GM12878 (cell line): ENCODE data around the gene RNU1-2. TPM values are rescaled to one million over a fixed set of nuclear protein-coding genes. Genes with fewer than 3 reads are reported as not detected.
"Not testable (repeated sequence)": the region's sequence is repeated elsewhere in the genome, so short reads cannot be mapped to it uniquely, and the experiment has no call there.

Experiments
- ATAC-seq: fragments of 200-7000 bp; cut with Tn5 transposase; 3 replicates; pipeline ENCODE4 v1.9.1; 2020; ENCODE audit warnings: mild to moderate bottlenecking, moderate library complexity
- BruUV-seq: library from RNA; stranded (reverse); fragments of 400-500 nt; replicated peaks from 2 replicates; lab custom pipeline; 2021; lab: Mats Ljungman, UMichigan
- CTCF ChIA-PET: fragments of 300-600 bp; sonication (Branson Sonifier 250); formaldehyde crosslinking; extraction: SDS; loops from one replicate; lab custom pipeline; 2021; ENCODE audit warnings: inconsistent platforms; lab: Yijun Ruan, JAX
- POLR2A ChIA-PET: fragments of 350-600 bp; formaldehyde crosslinking; extraction: SDS; loops from one replicate; lab custom pipeline; 2021; ENCODE audit warnings: inconsistent platforms; lab: Charles Lee
- RAD21 ChIA-PET: fragments of 300-600 bp; sonication (Branson Sonifier 250); formaldehyde crosslinking; loops from one replicate; lab custom pipeline; 2023; ENCODE audit warnings: antibody characterized with exemption; ENCODE audit not compliant: unreplicated experiment; lab: Charles Lee
- SMC1A ChIA-PET: fragments of 300-600 bp; sonication (Branson Sonifier 250); formaldehyde crosslinking; loops from one replicate; lab custom pipeline; 2023; ENCODE audit not compliant: unreplicated experiment, uncharacterized antibody; lab: Charles Lee
- DNase-seq: peaks from one replicate; pipeline ENCODE4 v3.0.0-alpha.2; 2011; ENCODE audit warnings: low read depth, low spot score
- FAIRE-seq: peaks from 3 replicates; lab custom pipeline; 2011; peaks lifted over from hg19 to GRCh38; lab: Jason Lieb, UNC
- H2AFZ ChIP-seq: 2 replicates; pipeline ENCODE4 v1.6.0; 2011; ENCODE audit warnings: low read depth, low read length, control low read depth; ENCODE audit not compliant: control insufficient read depth
- H3K27ac ChIP-seq: 2 replicates; pipeline ENCODE4 v1.5.1; 2011; ENCODE audit warnings: control low read depth; ENCODE audit not compliant: control insufficient read depth, insufficient read depth
- H3K27me3 ChIP-seq, 2 experiments: replicated peaks in 1 of 2; 2 replicates each; pipeline versions ENCODE4 v1.6.0 to v1.6.1; 2011; ENCODE audit warnings: low read length in 1 of 2; ENCODE audit not compliant: control insufficient read depth in 2 of 2, insufficient read depth in 2 of 2
- H3K36me3 ChIP-seq, 2 experiments: 2 replicates each; pipeline ENCODE4 v1.5.1; 2011; ENCODE audit warnings: low read length in 1 of 2; ENCODE audit not compliant: control insufficient read depth in 2 of 2, insufficient read depth in 2 of 2
- H3K4me1 ChIP-seq: 2 replicates; pipeline ENCODE4 v1.6.1; 2011; ENCODE audit warnings: mild to moderate bottlenecking, low read length, moderate library complexity, mixed read lengths; ENCODE audit not compliant: control insufficient read depth, insufficient read depth
- H3K4me2 ChIP-seq: 2 replicates; pipeline ENCODE4 v1.6.0; 2011; ENCODE audit warnings: control low read depth; ENCODE audit not compliant: control insufficient read depth, insufficient read depth
- H3K4me3 ChIP-seq: fragments of 200-600 bp; sonication (generic); 2 replicates; pipeline ENCODE4 v1.5.1; 2016
- H3K79me2 ChIP-seq: 2 replicates; pipeline ENCODE4 v1.6.0; 2011; ENCODE audit warnings: low read length; ENCODE audit not compliant: control insufficient read depth, insufficient read depth
- H3K9ac ChIP-seq: 2 replicates; pipeline ENCODE4 v1.8.0; 2011; ENCODE audit warnings: low read length, control low read depth, mixed read lengths; ENCODE audit not compliant: control insufficient read depth, insufficient read depth
- H3K9me3 ChIP-seq: replicated peaks from 3 replicates; pipeline ENCODE4 v1.5.1; 2011; ENCODE audit warnings: mild to moderate bottlenecking, low read length; ENCODE audit not compliant: control insufficient read depth, insufficient read depth
- H4K20me1 ChIP-seq: 2 replicates; pipeline ENCODE4 v1.6.0; 2011; ENCODE audit not compliant: control insufficient read depth, insufficient read depth
- BACH1 ChIP-seq: fragments of 450-650 bp; IDR thresholded peaks from 2 replicates; pipeline ENCODE4 v1.6.1; 2017; ENCODE audit warnings: mild to moderate bottlenecking, borderline replicate concordance
- EED ChIP-seq: sonication (generic); IDR thresholded peaks from 2 replicates; pipeline ENCODE4 v1.6.1; 2016; ENCODE audit warnings: antibody characterized with exemption, low read depth
- IKZF1 ChIP-seq: fragments of 450-650 bp; conservative IDR thresholded peaks from 2 replicates; pipeline ENCODE4 v1.6.1; 2017; ENCODE audit warnings: antibody characterized with exemption, mild to moderate bottlenecking
- IKZF2 ChIP-seq, 2 experiments: fragments of 450-650 bp; IDR thresholded peaks; 2 replicates each; pipeline ENCODE4 v1.6.1; 2017; ENCODE audit warnings: mild to moderate bottlenecking in 2 of 2, moderate library complexity in 2 of 2
- NFYB ChIP-seq: IDR thresholded peaks from 2 replicates; pipeline ENCODE4 v1.6.1; 2011; ENCODE audit warnings: low read depth, mild to moderate bottlenecking, low read length, improper control_type of control experiment, moderate library complexity; ENCODE audit not compliant: insufficient read depth
- POLR2A ChIP-seq: IDR thresholded peaks from 2 replicates; pipeline ENCODE4 v1.6.1; 2011; ENCODE audit warnings: low read depth, mild to moderate bottlenecking, low read length
- POLR2AphosphoS5 ChIP-seq: IDR thresholded peaks from 2 replicates; pipeline ENCODE4 v1.6.1; 2011; ENCODE audit warnings: mild to moderate bottlenecking, low read length, inconsistent platforms
- RELB ChIP-seq: fragments of 450-650 bp; IDR thresholded peaks from 2 replicates; pipeline ENCODE4 v1.6.1; 2017; ENCODE audit warnings: low read depth, mild to moderate bottlenecking, moderate library complexity
- TAF1 ChIP-seq: IDR thresholded peaks from 2 replicates; pipeline ENCODE4 v1.6.1; 2011; ENCODE audit warnings: mild to moderate bottlenecking, low read depth, low read length, borderline replicate concordance
- YY1 ChIP-seq: IDR thresholded peaks from 2 replicates; pipeline ENCODE4 v1.6.1; 2011; ENCODE audit warnings: low read depth, mild to moderate bottlenecking, low read length
- WGBS: methylation state at CpG from one replicate; pipeline ENCODE4 v1.1.6; 2016; ENCODE audit warnings: low lambda C conversion rate; ENCODE audit not compliant: insufficient replicate concordance, insufficient coverage; ENCODE audit errors: missing lambda C conversion rate; 5-methylcytosine and 5-hydroxymethylcytosine counted together
- in situ Hi-C: fragments of 300-500 bp; cut with MboI; formaldehyde crosslinking; loops from 9 replicates; pipeline ENCODE4 v1.14.3; 2018; ENCODE audit warnings: mixed read lengths
- intact Hi-C: fragments of 100-400 bp; cut with micrococcal nuclease; formaldehyde crosslinking; loops from one replicate; pipeline ENCODE4 v1.14.2; 2022; ENCODE audit not compliant: unreplicated experiment
- polyA plus RNA-seq, 11 experiments: library from polyadenylated mRNA; depleted of rRNA in 4 of 11; unstranded in 6 of 11; stranded (reverse) in 5 of 11; fragments of >200 nt; fragmentation: Nextera tagmentation in 4 of 11; fragmentation: Illumina TruSeq in 1 of 11; extraction: Ambion mirVana in 4 of 11; extraction: Trizol in 1 of 11; gene quantifications; 1 replicate in 1 of 11; 2 replicates in 10 of 11; pipeline versions ENCODE4 v1.2.1 to v1.2.3, GENCODE V29; 2011 to 2016; ENCODE audit warnings: inconsistent platforms in 2 of 11, missing spikeins in 2 of 11, low read depth in 1 of 11
- total RNA-seq, 4 experiments: library from RNA; depleted of rRNA in 3 of 4; stranded (reverse); fragments of >200 nt in 3 of 4; fragmentation: Illumina TruSeq in 1 of 4; extraction: Trizol in 1 of 4; gene quantifications; 2 replicates each; pipeline versions ENCODE4 v1.2.1 to v1.2.3, GENCODE V29; 2013 to 2021
- TF ChIP-seq, protein P1 (sequence below): fragments of 450-650 bp; formaldehyde crosslinking; IDR thresholded peaks from 2 replicates; pipeline ENCODE4 v1.5.0; 2022; ENCODE audit warnings: mild to moderate bottlenecking, missing genetic modification characterization

The RNU1-2 gene
- total and polyA plus RNA-seq, 10 of the 15 experiments (the other 5 are each of a cell fraction or from before 2014, with no cell fraction given), result under 0.01 to 20,946 (median 4.7) TPM; not detected in 2

DNA sequence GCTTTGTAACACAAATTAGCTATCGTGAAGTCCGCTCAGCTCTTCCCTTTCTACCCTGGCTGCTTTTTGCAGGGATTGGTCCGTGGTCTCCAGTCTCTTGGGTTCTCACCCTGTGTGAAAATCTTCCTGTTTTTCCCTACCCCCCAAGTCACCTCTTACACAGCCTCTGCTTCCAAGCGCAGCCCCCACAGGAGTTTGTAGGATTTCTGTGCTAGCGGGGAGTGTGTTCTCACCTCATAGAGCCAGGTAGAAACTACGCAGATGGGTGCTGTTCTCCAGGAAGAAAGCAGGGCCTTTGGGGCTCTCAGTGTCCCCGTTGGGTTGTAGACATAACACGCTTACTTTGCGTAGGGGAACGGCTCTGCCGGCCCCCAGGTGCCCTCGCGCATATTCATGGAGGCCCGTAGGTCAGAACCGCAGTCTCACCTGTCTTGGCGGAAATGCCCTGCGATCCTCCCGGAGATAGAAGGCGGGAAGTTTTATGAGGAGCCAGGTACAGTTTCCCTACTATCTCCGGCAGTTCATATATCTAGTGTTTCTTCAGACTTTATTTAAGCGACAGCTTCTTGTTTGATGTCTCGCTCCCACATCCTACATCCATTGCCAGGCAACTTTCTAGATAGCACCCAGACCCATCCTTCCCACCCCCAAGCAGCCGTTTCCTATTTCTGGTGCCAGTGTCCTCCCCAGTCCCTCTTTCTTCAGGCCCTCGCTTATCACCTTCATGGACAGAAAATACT is 706 bp downstream of the RNU1-2 start:
- peak overlapping the region; percentile 59 for H3K4me2 ChIP-seq
- FAIRE-seq, H3K79me2 ChIP-seq, CTCF ChIA-PET, RAD21 ChIA-PET, H3K36me3 ChIP-seq, H3K27me3 ChIP-seq, BruUV-seq, in situ Hi-C loops, H3K9me3 ChIP-seq, H4K20me1 ChIP-seq, H3K4me3 ChIP-seq, H3K4me1 ChIP-seq, SMC1A ChIA-PET, H2AFZ ChIP-seq: not testable (repeated sequence)
- peak overlapping the region; percentile 40; the same call in 1 of the 2 replicates for H3K9ac ChIP-seq
- peak; percentile 86 for DNase-seq
- H3K27ac ChIP-seq, result peak overlapping the region; percentile 58
- 4% methylated on average over 21 of the region's 24 CpGs for WGBS
- intact Hi-C loops, result loop anchor here (1.0 to 2.0 kb wide), 2 partner anchors 9 to 150 kb away; no protein-coding TSS in a partner anchor
- POLR2A ChIA-PET, result interaction anchor here (0.7 to 1.3 kb wide), 2 partner anchors 9 to 282 kb away, joined by 3 to 5 read pairs; no protein-coding TSS in a partner anchor
- TF ChIP-seq IKZF2 (IDR thresholded peaks at IDR 0.05) (peak; percentile 86 to 87; a peak in 2 of 4 replicates), RELB (0 out of 2 replicates have a peak, but pooled peaks have one; percentile 43), TAF1 (peak; percentile 5; the same call in 1 of the 2 replicates), YY1 (peak; percentile 71), IKZF1 (peak; percentile 74), EED (peak; percentile 72; the same call in 1 of the 2 replicates), POLR2AphosphoS5 (peak; percentile 84), NFYB (0 out of 2 replicates have a peak, but pooled peaks have one; percentile 33), BACH1 (0 out of 2 replicates have a peak, but pooled peaks have one; percentile 59), POLR2A (peak; percentile 41; the same call in 1 of the 2 replicates)
- TF ChIP-seq, protein P1, sequence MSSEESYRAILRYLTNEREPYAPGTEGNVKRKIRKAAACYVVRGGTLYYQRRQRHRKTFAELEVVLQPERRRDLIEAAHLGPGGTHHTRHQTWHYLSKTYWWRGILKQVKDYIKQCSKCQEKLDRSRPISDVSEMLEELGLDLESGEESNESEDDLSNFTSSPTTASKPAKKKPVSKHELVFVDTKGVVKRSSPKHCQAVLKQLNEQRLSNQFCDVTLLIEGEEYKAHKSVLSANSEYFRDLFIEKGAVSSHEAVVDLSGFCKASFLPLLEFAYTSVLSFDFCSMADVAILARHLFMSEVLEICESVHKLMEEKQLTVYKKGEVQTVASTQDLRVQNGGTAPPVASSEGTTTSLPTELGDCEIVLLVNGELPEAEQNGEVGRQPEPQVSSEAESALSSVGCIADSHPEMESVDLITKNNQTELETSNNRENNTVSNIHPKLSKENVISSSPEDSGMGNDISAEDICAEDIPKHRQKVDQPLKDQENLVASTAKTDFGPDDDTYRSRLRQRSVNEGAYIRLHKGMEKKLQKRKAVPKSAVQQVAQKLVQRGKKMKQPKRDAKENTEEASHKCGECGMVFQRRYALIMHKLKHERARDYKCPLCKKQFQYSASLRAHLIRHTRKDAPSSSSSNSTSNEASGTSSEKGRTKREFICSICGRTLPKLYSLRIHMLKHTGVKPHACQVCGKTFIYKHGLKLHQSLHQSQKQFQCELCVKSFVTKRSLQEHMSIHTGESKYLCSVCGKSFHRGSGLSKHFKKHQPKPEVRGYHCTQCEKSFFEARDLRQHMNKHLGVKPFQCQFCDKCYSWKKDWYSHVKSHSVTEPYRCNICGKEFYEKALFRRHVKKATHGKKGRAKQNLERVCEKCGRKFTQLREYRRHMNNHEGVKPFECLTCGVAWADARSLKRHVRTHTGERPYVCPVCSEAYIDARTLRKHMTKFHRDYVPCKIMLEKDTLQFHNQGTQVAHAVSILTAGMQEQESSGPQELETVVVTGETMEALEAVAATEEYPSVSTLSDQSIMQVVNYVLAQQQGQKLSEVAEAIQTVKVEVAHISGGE (CRISPR knock-in tag), result peak; percentile 39; the same call in 1 of the 2 replicates
- ATAC-seq, result peak; percentile 52

DNA sequence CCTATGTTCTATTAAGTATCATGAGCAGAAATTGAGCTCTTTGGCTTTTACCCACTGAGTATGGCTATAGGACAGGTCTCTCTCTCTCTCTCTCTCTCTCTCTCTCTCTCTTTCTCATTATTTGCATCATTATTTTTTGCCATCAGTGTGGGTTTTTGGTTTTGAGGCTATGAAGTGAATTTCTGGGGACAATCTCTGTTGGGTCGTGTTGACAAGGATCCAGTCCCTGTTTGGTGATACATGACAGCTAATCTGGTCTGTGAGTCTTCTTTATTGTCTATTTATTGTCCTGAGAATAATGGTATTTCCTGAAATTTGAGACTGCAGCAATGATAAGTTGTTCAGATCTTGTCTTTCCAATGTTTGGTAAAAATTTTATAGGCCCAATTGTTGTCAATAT is 1.9 kb downstream of the RNU1-2 start:
- H3K27ac ChIP-seq, RAD21 ChIA-PET, H3K4me3 ChIP-seq, H2AFZ ChIP-seq, in situ Hi-C loops, H3K36me3 ChIP-seq, H3K27me3 ChIP-seq, H3K4me2 ChIP-seq, DNase-seq, H3K4me1 ChIP-seq, FAIRE-seq, H3K9ac ChIP-seq, SMC1A ChIA-PET, BruUV-seq, CTCF ChIA-PET, ATAC-seq, H4K20me1 ChIP-seq, H3K9me3 ChIP-seq, H3K79me2 ChIP-seq: not testable (repeated sequence)
- intact Hi-C loops, result loop anchor here (2.0 kb wide), 1 partner anchor 149 kb away; no protein-coding TSS in a partner anchor
- WGBS, result 0% methylated on average over 1 of the region's 1 CpG
- POLR2A ChIA-PET, result interaction anchor here (0.7 kb wide), 1 partner anchor 8 kb away, joined by 5 read pairs; no protein-coding TSS in a partner anchor
